GM18517 (cell line): ENCODE data around the gene RBMS2.

Source experiments
- ATAC-seq: cut with Tn5 transposase; IDR thresholded peaks from one replicate; pipeline ENCODE4 v1.9.1; 2021; ENCODE audit warnings: mild to moderate bottlenecking, moderate library complexity; ENCODE audit not compliant: unreplicated experiment

RBMS2 gene

DNA sequence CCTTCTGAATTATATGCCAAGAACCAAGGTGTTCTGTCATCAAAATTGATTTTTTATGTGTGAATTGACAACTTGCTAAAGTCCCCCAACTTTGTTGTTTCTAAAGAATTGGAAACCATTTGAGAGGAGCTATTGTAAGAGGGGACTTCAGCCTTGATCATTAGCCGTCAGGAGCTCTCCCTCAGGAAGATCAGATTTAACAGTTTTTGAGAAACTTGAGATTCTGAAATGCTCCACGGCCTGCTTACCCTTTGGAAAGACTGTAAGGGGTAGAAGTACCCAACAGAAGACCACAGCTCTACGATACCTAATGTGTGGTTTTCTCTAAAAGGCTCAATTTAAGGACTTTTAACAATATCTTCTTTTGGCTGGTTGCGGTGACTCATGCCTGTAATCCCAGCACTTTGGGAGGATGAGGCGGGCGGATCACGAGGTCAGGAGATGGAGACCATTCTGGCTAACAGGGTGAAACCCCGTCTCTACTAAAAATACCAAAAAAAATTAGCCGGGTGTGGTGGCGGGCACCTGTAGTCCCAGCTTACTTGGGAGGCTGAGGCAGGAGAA, 57.4 kb downstream of the RBMS2 start:
- ATAC-seq = no peak

GRCh38 chr12:56581418-56582145, 60.0 kb downstream of the RBMS2 start:
- no peak for ATAC-seq

DNA sequence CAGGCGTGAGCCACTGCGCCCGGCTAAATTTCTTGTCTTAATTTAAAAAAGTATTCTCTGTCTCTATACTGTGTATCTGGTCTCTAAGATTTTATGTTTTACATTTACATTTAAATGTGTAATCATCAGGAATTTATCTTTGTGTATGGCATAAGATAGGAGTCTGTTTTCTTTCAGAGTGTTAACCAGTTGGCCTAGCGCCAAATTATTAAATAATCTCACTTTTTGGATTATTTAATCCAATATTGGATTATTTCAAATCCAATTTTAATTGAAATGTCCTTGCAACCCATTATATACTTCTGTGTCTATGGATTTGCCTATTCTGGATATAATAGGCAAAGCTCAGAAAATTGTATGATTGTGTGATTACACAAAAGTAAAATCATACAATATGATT, 63.5 kb downstream of the RBMS2 start:
- no peak for ATAC-seq

- no peak for ATAC-seq
These were observed 68.2 kb downstream of the RBMS2 start for GRCh38 chr12:56589783-56590182.

GRCh38 chr12:56590237-56590830, 68.7 kb downstream of the RBMS2 start:
- no peak for ATAC-seq

GRCh38 chr12:56591126-56591525, 69.5 kb downstream of the RBMS2 start:
- ATAC-seq = no peak

- no peak for ATAC-seq
These were observed 70.3 kb downstream of the RBMS2 start for GRCh38 chr12:56591961-56592360.

DNA sequence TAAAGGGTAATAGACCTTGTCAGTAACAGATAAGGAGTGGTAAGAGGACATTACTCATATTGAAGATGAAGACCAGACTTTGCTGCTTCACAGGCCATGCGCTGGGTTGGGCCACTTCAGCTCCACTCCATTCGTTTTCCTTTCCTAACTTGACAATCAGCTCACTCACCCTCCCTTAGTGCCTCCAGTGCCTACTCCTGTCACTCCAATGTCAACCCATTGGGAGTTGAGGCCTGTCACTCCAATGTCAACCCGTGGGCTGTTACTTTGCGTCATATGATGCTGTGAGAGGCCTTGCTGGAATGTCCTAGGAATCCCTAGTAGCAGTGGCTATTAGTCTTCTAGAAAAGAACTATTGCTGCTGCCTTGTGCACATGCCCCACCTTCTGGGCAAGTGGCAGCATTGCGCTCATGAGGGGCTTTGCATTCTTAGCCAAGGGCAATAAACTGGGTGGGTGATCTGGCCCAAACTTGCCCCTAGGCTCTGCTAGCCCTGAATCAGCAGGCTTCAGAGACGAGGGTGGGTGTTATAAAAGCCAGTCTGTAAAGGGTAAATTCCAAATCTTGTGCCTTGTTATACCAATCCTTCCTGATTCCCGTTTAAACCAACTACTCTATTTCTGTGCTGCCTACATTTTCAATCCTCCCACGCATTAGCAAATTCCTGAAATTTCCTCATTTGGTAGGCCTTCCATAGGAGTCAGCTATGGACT, 72.4 kb downstream of the RBMS2 start:
- ATAC-seq = no peak

GRCh38 chr12:56596815-56597214, 75.2 kb downstream of the RBMS2 start:
- ATAC-seq = no peak

DNA sequence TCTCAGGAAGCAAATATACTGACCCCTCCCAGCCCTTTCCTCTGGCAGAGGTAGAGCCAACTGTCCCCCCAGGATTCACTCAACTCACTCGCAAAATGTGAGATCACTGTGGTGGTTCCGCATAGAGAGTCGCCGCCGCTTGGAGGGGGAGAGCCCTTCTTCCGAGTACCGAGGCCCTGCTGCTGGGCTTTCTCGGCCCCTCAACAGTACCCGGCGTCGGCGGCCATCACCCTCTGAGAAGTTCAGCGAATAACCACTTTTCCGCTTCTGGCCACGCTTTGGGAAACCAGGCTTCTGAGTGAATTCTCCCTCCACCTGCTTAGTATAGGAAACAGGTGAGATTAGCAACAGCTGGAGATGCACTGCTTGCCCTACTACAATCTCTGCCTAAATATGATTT, 77.4 kb downstream of the RBMS2 start:
- ATAC-seq = no peak

GRCh38 chr12:56599797-56600196, 78.2 kb downstream of the RBMS2 start:
- ATAC-seq = no peak

GRCh38 chr12:56600753-56601152, 79.1 kb downstream of the RBMS2 start:
- no peak for ATAC-seq

DNA sequence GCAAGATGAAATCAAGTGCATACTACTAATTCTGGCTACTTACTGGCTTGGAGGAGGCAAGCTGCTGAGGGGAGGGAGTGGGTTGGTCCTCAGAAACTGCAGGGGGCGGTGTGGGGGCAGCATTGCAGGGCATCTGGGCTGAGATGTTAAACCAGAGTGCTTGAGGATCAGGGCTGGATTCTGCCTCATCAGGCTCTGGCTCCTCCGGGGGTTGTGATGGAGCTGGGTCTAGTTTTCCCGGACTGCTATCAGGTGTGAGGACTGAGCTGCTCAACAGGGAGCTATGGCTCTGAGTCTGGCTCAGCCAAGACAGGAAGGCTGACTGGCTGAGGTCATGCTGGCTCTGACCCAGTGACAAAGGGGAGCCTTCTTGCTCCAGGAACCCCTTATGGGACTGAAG, 79.9 kb downstream of the RBMS2 start:
- ATAC-seq = no peak

GRCh38 chr12:56602239-56602638, 80.6 kb downstream of the RBMS2 start:
- no peak for ATAC-seq

DNA sequence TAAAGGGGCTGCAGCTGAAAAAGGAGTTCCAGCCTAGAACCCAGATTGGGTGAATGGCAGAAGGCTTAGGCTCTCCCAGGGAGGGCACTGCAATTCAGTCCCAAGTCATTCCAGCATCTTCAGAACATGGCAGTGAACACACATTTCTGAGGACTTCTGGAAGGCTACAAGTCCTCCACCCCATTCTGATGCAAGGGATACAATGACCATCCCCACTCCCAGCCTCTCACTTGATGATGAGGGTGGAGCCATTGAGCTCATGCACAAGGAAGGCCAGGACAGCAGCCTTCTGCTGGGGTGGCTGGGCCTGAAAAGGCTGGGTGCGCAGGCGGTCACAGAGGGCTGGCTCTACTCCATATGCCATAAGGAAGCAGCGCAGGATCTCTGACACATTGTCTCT, 82.7 kb downstream of the RBMS2 start:
- no peak for ATAC-seq

DNA sequence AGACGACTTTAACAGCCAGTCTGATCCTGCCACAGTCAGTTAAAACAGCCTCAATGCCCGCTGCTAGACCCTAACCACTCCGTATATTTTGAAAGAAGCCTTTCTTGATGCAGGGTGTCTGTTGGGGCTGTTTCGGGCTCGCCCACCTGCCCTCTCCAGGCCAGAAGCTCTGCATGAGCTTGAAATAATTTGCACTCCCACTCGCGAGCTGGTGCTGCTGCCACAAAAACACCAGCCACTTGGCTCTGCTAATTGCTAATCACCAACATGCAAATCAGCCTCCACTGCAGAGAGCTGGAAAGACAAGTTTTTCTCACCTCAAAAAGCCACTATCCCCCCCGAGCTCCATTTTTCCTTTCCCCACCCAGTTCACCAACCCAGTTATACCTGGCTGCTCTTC, 93.0 kb downstream of the RBMS2 start:
- ATAC-seq = no peak

DNA sequence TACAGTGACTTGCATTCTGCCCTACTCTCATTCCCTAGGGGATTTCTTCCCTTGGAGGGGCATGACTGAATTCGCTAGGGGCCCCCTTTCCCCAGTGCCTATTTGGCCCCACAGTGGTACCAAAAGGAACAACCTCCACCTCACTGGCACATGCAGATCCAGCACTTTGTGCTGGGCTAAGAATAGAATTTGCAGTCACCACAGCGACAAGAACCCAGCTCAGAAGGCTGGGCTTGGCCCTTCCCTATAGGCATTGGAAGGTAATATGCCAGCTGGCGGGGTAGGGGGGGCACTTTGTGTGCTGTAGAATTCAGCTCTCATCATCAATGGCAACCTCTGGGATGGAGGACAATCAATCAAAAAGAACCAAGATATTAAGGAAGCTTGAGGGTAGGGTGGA, 94.6 kb downstream of the RBMS2 start:
- ATAC-seq = no peak

DNA sequence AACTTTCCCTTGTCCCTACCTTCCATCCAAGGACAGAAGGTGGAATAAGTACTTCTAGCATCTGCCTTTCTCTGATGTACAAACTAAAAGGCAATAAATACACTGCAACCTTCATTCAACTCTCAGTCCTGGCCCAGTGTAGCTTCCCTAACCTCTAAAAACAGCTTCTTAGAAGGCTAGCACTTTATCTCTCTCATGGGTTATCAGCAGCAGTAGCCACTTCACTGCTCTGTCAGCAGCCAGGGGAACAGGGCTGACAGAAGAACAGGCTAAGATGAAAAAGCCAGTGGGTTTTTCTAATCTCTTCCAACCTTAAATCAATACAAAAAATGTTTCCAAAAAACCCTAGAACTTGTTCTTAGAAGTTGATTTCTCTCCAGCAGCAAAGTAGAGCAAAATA, 95.3 kb downstream of the RBMS2 start:
- no peak for ATAC-seq

DNA sequence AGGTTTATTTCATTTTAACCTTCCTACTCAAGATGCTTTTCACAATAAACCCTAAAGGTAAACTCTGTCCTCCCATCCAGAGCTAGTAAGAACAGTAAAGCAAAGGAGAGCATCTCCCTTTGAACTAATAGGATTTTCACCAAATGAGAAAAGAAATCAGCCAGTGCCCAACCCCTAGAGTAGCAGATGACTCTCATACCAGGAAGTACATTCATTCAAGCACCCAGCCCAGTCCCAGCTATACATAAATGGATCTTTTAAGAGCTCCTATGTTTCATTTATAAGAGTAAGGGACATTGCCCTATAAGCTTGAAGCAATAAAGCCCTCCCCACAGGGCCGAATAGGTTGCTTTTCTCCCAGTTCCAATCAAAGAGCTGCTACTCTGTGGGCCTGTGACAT, 100.9 kb downstream of the RBMS2 start:
- ATAC-seq = no peak

- ATAC-seq = no peak
These were observed 105.1 kb downstream of the RBMS2 start for GRCh38 chr12:56626701-56627100.

GRCh38 chr12:56628671-56629458, 107.2 kb downstream of the RBMS2 start:
- peak; percentile 40 for ATAC-seq
